ENCODE data around the gene SLC2A5.
"Not testable (repeated sequence)": the region's sequence is repeated elsewhere in the genome, so short reads cannot be mapped to it uniquely, and the experiment has no call there.

Gene SLC2A5

GRCh38 chr1:9093996-9094595, 24.7 kb upstream of the SLC2A5 start:
- in situ Hi-C loops (cut with MboI; ENCODE audit: low sequenced_read_pairs): not testable (repeated sequence)

GRCh38 chr1:9093581-9093980, 24.1 kb upstream of the SLC2A5 start:
- in situ Hi-C loops (cut with MboI; ENCODE audit: low sequenced_read_pairs): no loop called here

- in situ Hi-C loops (cut with MboI; ENCODE audit: low sequenced_read_pairs): no loop called here
These were observed 23.7 kb upstream of the SLC2A5 start for GRCh38 chr1:9093091-9093490.

- in situ Hi-C loops (cut with MboI; ENCODE audit: low sequenced_read_pairs): no loop called here
These were observed 19.4 kb upstream of the SLC2A5 start for GRCh38 chr1:9088807-9089206.

DNA sequence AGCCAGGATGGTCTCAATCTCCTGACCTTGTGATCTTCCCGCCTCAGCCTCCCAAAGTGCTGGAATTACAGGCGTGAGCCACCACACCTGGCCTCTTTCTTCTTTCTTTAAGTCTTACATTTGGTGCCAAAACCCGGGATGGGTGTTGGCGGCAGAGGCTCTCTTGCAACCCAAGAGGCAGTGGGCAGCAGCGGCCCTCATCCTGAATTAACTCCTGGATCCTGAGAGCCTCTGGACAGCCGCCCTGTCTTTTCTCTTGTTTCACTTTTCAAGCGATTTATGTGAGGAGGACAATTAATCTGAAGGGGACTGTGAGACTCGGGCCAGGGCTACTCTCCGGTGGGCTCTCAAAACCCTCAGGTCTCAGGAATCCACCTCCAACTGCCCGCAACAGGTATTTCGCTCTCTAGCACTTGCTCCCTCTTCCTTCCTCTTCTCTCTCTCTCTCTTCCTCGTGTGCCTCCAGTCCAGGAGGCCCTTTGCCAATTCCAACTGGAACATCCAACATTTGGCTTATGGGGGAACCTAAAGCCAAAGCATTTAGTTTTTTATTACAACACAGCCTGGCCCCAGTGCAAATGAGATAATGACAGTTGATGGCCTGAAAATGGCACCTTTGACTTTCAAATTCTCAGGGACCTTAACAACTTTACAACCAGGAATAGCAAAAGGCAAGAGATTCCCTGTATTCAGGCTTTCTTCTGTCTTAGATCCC, 18.1 kb upstream of the SLC2A5 start:
- in situ Hi-C loops (cut with MboI; ENCODE audit: low sequenced_read_pairs): no loop called here

GRCh38 chr1:9086796-9087195, 17.4 kb upstream of the SLC2A5 start:
- in situ Hi-C loops (cut with MboI; ENCODE audit: low sequenced_read_pairs): no loop called here

- in situ Hi-C loops (cut with MboI; ENCODE audit: low sequenced_read_pairs): no loop called here
These were observed 16.6 kb upstream of the SLC2A5 start for GRCh38 chr1:9086045-9086444.

GRCh38 chr1:9085306-9085940, 16.0 kb upstream of the SLC2A5 start:
- in situ Hi-C loops (cut with MboI; ENCODE audit: low sequenced_read_pairs): no loop called here

- in situ Hi-C loops (cut with MboI; ENCODE audit: low sequenced_read_pairs): no loop called here
These were observed 15.5 kb upstream of the SLC2A5 start for GRCh38 chr1:9084906-9085305.

DNA sequence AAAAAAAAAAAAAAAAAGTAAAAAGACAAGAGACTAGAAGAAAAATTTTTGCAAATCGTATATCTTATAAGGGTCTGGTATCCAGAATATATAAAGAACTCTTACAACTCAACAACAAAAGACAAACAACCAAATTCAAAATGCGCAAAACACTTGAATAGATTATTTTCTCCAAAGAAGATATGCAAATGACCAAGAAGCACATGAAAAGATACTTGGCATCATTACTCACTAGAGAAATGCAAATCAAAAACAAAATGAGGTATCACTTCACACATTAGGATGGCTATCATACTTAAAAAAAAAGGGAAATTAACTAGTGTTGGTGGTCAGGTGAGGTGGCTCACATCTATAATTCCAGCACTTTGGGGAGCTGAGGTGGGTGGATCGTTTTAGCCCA, 12.0 kb upstream of the SLC2A5 start:
- in situ Hi-C loops (cut with MboI; ENCODE audit: low sequenced_read_pairs): no loop called here

DNA sequence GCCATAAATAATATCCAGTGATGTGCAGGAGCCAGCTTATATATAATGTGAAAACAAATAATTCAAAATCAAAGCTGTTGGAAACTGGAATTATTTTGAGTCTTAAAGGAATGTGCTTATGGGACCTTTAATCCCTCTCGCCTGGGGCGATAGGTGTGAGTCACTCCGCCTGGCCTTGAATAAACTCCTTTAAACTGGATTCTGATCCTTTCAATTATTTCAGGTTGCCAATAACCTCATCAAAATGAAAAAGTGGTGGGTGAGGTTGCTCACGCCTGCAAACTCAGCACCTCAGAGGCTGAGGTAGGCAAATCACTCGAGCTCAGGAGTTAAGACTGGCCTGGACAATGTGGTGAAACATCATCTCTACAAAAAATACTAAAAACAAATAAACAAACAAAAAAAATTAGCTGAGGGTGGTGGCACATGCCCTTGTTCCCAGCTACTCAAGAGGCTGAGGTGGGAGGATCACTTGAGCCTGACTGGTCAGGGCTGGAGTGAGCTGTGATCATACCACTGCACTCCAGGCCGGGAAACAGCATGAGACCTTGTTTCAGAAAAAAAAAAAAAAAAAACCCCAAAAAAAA, 11.4 kb upstream of the SLC2A5 start:
- in situ Hi-C loops (cut with MboI; ENCODE audit: low sequenced_read_pairs): no loop called here

DNA sequence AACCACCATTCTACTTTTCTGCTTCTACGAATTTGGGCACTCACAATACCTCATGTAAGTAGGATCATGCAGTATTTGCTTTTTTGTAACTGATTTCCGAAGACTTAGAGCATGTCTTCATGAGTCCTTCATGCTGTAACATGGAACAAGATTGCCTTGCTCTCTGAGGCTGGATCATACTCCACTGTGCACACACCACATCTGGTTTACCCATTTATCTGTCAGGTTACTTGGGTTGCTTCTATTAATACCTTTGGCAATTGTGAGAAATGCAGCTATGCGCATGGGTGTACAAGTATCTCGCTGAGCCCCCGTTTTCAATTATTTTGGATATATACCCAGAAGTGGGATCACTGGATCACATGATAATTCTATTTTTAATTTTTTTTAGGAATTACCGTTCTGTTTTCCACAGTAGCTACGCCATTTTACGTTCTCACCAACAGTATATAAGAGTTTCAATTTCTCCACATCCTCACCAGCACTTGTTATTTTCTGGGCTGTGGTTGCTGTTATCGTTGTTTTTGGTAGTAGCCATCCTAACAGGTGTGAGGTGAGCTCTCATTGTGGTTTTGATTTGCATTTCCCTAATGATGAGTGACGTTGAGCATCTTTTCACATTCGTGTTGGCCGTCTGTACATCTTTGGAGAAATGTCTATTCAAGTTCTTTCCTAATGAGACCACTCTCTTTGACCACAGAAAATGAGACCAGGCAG, 10.7 kb upstream of the SLC2A5 start:
- in situ Hi-C loops (cut with MboI; ENCODE audit: low sequenced_read_pairs): no loop called here

GRCh38 chr1:9078752-9079500, 9.5 kb upstream of the SLC2A5 start:
- in situ Hi-C loops (cut with MboI; ENCODE audit: low sequenced_read_pairs): no loop called here

DNA sequence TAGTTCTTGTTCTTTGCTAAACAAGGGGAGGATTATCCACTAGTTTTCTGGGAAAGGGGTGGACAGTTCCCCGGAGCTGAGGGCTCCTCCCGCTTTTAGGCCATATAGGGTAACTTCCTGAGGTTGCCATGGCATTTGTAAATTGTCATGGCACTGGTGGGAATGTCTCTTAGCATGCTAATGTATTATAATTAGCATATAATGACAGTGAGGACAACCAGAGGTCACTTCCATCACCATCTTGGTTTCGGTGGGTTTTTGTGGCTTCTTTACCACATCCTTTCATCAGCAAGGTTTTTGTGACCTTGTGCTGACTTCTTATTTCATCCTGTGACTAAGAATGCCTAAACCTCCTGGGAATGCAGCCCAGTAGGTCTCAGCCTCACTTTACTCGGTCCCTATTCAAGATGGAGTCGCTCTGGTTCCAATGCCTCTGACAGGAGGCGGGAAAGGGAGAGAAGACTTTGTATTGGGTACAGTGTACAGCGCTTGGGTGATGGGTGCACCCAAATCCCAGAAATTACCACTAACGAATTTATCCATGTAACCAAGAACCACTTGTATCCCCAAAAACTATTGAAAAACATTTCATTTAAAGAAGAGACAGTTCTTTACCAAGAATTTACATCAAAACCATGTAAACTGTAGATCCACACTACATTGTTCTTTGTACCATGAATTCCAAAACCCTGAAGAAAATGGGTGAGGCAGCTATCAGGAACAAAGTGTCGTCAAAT, 8.7 kb upstream of the SLC2A5 start:
- in situ Hi-C loops (cut with MboI; ENCODE audit: low sequenced_read_pairs): no loop called here

GRCh38 chr1:9075022-9075421, 5.6 kb upstream of the SLC2A5 start:
- in situ Hi-C loops (cut with MboI; ENCODE audit: low sequenced_read_pairs): no loop called here

DNA sequence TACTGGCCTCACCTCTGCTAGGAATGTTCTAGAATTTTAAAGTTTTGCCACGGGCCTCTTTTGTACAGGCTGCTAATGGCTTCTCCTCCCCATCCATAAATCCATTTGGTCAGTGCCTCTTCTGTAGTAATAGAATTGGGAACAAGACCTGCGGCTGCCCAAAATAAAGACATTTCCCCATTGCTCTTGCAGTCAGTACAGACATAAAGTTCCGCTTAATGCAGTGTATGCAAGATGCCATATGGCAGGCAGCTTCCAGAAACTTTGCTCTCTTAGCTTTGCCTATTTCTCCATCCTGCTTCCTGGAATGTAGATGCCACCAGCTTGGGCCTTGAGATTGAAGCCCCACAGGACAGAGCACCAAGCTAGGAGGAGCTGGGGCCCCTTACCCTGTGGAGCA, 3.7 kb upstream of the SLC2A5 start:
- in situ Hi-C loops (cut with MboI; ENCODE audit: low sequenced_read_pairs): no loop called here

DNA sequence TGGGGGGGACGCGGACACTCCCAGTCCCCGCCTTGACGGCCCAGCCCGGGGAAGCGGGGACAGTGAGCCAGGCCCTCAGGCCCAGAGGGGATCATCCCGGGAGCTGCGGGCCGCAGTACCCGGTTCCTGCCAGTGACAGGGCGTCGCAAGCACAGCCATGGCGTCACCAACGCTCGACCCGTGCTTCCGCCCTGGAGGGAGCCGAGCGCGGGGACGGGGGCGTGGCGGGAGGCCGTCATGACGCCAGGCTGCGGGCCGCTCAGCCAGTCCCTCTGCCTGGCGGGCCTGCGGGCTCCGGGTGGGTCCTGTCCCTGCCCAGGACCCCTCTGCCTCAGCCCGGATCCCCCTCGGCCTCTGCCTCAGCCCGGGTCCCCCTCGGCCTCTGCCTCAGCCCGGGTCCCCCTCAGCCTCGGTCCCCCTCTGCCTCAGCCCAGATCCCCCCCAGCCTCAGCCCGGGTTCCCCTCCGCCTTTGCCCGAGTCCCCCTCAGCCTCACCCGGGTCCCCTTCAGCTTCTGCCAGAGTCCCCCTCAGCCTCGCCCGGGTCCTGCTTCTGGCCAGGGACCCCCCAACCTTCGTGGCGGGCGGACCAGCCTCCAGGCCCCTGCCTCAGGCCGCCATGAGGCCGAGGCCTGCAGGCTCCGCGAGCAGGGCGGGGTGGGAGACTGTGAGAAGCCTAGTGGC, 2.3 kb upstream of the SLC2A5 start:
- in situ Hi-C loops (cut with MboI; ENCODE audit: low sequenced_read_pairs): no loop called here

GRCh38 chr1:9070486-9070885, 1.1 kb upstream of the SLC2A5 start:
- in situ Hi-C loops (cut with MboI; ENCODE audit: low sequenced_read_pairs): no loop called here

GRCh38 chr1:9068981-9069325, 482 bp downstream of the SLC2A5 start:
- in situ Hi-C loops (cut with MboI; ENCODE audit: low sequenced_read_pairs): no loop called here

Measured in HL-60/S4 treated with phorbol 12-myristate 13-acetate at 8.2 ng/mL for 4 days and 3 days (cell line).